Measurements from ENCODE around the gene FA2H.
"Not testable (repeated sequence)": the region's sequence is repeated elsewhere in the genome, so short reads cannot be mapped to it uniquely, and the experiment has no call there.

Gene FA2H, protein sequence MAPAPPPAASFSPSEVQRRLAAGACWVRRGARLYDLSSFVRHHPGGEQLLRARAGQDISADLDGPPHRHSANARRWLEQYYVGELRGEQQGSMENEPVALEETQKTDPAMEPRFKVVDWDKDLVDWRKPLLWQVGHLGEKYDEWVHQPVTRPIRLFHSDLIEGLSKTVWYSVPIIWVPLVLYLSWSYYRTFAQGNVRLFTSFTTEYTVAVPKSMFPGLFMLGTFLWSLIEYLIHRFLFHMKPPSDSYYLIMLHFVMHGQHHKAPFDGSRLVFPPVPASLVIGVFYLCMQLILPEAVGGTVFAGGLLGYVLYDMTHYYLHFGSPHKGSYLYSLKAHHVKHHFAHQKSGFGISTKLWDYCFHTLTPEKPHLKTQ

GRCh38 chr16:74774223-74775139 is at the start of gene FA2H:
Gene FA2H, minus strand, starts transcription at chr16:74774820. Its CDS starts 65 bp downstream, at chr16:74774755.
- peak; percentile 38 to 54 for DNase-seq (ENCODE audit: low read depth in 2 of 2)

GRCh38 chr16:74817851-74818250 is 43.2 kb upstream of the FA2H start:
- DNase-seq (ENCODE audit: low read depth in 2 of 2) = no peak

DNA sequence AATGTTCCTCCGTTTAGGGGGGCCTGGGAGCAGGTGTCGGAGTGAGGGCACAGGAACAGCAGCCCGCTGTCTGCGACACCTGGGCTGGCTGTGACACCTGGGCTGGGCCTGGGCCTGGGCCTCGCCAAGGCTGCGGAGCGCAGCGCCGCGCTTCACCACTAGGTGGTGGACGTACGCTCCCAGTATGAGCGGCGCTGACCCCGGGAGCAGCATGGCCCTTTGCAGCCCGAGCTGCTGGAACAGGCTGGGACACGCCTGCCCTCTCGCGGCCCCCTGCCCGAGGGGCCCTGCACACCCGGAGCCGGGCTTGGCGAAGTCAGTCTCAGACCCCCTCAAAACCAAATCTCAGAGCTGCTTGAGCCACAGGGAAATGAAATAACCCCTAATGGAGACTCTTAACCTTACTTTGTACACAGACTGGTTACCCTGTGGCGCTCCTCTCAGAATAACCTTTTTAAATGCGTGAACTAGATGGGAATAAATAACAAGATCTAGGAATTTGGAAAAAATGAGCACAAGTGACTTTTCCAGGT is 38.6 kb upstream of the FA2H start:
- peak; percentile 64 to 72 for DNase-seq (ENCODE audit: low read depth in 2 of 2)

DNA sequence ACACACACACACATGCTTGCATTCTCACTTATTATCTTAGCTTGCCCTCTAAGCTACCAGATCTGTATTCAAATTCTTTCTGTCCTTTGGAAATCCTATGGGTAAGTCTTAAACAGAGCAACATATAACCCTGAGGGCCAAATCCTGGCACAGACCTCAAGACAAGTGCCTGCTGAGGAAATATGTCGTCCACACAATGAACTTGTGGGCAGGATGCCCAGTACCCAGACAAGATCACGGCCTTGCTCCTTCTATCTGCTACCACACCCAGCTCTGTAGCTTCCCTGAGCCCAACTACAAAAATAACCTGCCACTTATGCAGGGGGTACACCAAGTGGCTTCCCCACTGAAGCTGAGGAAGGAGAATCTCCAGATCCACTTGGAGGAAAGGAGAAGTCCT is 37.3 kb upstream of the FA2H start:
- no peak for DNase-seq (ENCODE audit: low read depth in 2 of 2)

- not testable (repeated sequence) for DNase-seq (ENCODE audit: low read depth in 2 of 2)
Observed at GRCh38 chr16:74811216-74811615, 36.6 kb upstream of the FA2H start.

DNA sequence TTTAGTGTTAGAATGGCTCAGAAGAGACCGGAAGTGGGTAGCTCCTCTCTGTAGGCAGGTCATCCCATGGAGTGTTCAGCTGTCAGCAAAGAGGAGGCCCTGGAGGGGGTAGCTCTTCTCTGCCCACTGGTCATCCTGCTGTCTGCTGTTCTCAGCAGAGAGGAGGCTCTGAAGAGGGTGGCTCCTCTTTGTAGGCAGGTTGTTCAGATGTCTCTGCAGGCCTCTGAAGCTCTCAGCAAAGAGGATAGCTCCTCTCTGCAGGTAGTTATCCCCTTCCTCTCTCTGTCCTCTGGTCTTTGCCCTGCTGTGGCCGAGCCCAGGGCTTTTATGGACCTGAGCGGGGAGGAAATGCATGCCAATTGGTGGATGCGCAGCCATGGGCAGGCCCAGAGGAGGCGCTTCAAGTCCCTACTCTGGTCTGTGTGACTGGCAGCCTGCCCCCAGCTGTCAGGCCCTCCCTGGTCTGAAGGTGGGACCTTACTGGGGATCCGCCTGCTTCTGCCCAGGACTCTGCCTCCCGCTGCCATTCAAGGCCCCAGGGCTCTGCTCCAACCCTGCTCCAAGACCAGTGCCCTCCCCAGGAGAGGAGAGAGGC is 32.5 kb upstream of the FA2H start:
- no peak for DNase-seq (ENCODE audit: low read depth in 2 of 2)

GRCh38 chr16:74800216-74800871 is 25.7 kb upstream of the FA2H start:
- DNase-seq (ENCODE audit: low read depth in 2 of 2) = no peak

DNA sequence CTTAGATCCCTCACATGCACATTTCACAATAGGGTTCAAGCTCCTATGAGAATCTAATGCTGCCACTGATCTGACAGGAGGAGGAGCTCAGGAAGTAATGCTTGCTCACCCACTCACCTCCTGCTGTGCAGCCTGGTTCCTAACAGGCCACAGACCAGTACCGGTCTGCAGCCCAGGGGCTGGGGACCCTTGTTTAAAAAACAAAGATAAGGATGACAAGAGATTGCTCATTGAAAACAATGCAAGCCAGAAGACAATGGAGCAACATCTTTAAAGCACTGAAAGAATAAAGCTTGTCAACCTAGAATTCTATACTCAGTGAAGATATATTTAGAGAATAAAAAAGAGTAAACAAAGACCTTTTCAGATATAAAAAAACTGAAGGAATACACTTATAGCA is 22.8 kb upstream of the FA2H start:
- no peak for DNase-seq (ENCODE audit: low read depth in 2 of 2)

DNA sequence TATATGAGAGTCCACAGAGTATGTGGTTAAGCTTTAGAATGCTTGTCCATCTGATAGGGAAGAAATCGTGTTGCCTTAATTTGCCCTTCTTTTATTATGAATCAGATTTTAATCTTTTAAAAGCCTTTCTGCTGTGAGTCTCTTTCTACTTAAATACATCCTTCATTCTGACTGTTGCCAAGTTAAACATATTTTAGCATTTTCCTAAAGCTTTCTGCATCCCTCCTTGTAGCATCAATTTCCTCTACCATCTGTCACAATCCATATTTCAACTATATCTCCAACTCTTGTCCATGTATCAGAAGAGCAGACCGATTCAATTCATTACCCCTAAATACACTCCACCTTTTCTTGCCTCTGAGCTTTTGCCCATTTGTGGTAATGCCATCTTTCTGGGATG is 20.5 kb upstream of the FA2H start:
- no peak for DNase-seq (ENCODE audit: low read depth in 2 of 2)

- DNase-seq (ENCODE audit: low read depth in 2 of 2) = no peak
Observed at GRCh38 chr16:74794668-74795067, 20.0 kb upstream of the FA2H start.

- DNase-seq (ENCODE audit: low read depth in 2 of 2) = no peak
Observed at GRCh38 chr16:74793571-74793970, 19.0 kb upstream of the FA2H start.

GRCh38 chr16:74792225-74792624 is 17.6 kb upstream of the FA2H start:
- no peak for DNase-seq (ENCODE audit: low read depth in 2 of 2)

DNA sequence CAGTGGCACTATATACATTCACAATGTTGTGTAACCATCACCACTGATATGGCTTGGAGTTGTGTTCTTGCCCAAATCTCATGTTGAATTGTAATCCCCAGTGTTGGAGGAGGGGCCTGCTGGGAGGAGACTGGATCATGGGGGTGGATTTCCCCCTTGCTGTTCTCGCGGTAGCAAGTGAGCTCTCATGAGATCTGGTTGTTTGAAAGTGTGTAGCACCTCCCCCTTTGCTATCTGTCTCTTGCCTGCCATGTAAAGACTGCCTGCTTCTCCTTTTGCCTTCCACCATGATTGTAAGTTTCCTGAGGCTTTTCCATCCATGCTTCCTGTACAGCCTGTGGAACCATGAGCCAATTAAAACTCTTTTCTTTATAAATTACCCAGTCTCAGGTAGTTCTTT is 17.1 kb upstream of the FA2H start:
- not testable (repeated sequence) for DNase-seq (ENCODE audit: low read depth in 2 of 2)

DNA sequence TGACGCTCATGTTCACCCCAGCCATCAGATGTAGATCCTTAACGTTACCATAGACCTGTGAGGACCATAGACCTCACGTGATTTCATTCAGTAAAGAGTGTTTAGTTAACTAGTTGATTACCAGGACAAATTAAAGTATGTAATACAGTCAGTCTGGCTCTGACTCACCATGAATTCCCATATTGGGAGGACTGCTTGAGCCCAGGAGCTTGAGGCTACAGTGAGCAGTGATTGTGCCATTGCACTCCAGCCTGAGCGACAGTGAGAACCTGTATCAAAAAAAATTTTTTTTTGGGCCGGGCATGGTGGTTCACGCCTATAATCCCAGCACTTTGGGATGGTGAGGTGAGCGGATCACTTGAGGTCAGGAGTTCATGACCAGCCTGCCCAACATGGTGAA is 13.5 kb upstream of the FA2H start:
- no peak for DNase-seq (ENCODE audit: low read depth in 2 of 2)

DNA sequence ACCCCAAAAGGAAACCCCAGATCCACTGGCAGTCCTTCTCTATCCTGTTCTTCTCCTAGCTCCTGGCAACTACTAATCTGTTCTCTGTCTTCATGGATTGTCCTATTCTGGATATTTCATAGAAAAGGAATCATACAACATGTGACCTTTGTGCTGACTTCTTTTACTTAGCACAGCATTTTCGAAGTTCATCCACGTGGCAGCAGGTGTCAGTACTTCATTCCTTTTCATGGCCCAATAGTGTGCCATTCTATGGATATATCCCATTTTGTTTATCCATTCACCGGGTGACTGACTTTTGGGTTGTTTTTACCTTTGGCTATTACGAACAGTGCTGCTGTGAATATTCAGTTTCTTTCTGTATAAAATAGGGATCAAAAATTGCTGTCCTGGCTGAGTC is 10.4 kb upstream of the FA2H start:
- no peak for DNase-seq (ENCODE audit: low read depth in 2 of 2)

GRCh38 chr16:74778646-74779045 is 4.0 kb upstream of the FA2H start:
- no peak for DNase-seq (ENCODE audit: low read depth in 2 of 2)

DNA sequence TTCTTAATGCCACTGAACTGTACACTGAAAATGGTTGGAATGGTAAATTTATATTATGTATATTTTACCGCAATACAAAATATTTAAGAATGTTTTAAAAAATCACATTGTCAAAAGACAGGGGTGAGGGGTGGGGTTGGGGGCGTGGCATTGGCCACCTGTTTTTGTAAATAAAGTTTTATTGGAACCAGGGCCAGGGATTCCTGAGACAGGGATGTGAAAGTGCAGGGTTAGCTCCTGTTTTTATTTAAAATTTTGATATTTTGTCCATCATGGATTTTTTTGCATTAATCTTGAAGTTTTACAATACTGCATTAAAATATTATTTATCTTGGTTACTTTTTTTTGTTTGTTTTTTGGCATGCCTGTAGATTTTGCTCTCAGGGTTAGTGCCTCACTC is 2.3 kb upstream of the FA2H start:
- no peak for DNase-seq (ENCODE audit: low read depth in 2 of 2)

GRCh38 chr16:74775255-74775654 is 635 bp upstream of the FA2H start:
- DNase-seq (ENCODE audit: low read depth in 2 of 2) = no peak

DNA sequence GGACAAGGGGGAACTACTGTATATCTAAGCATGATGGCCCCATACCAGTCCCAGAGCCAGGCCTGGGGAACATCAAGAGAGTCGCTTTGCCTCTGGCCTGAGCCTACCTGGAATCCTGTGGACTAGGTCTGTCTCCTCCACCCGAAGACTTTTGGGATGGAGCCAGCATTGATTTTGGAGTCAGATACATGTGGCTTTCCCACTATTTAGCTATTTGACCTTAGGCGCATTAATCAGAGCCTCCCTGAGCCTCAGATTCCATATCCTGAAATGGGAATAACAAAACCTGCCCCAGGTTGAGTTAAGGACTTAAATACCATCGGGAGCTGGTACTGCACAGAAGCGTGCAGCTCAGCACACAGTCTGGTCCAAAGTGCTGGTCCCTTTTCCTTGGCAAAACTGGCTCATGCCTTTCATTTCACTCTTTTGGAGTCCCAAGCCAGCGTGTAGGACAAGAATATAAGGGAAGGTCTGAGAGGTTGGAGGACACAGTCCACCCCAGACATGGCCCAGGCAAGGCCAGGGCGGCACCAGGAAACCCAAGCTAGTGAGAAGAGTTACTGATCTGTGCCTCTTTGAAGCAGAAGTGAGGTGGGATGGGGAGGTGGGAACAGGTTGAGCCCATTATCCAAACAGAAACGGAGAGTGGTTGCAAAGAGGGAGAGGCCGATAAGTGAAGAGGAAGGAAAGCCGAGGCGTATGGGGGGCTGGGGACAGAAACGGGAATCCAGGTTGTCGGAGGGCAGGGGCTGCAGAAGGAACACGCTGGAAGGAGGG is 986 bp downstream of the FA2H start:
- no peak for DNase-seq (ENCODE audit: low read depth in 2 of 2)

DNA sequence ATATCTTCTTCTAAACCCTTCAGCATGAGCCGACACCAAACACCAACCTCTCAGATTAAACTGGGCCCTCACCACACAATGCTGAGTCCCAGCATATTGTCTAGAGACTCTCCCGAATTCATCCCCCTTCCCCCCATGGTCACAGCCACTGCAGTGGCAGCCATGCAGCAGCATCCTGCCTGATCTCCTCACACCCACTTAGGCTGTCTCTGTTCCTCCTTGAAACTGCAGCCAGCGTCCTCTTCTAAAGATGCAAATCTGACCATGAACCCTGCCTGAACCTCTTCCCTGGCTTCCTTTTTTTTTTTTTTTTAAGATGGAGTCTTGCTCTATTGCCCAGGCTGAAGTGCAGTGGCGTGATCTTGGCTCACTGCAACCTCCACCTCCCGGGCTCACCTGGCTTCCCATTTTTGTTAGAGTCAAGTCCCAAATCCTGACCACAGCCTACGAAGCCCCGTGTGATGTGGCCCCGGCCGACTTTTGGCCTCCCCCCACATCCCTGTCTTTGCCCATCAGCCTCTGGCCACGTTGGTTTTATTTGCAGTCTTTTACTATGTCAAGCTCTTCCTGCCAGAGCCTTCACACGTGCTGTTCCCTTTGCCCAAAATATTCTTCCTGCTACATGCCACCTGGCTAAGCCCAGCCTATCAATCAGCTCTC is 2.8 kb downstream of the FA2H start:
- no peak for DNase-seq (ENCODE audit: low read depth in 2 of 2)
